Fibroblast of gingiva (primary cell): Measurements from ENCODE around the gene CALR3.
A peak's percentile ranks its signal among the peaks of the same experiment; 100 is the strongest.
"Not testable (repeated sequence)": the region's sequence is repeated elsewhere in the genome, so short reads cannot be mapped to it uniquely, and the experiment has no call there.

Source experiments
- DNase-seq: peaks from one replicate; pipeline ENCODE4 v3.0.0-alpha.2; 2011; ENCODE audit warnings: low read depth

CALR3 gene

DNA sequence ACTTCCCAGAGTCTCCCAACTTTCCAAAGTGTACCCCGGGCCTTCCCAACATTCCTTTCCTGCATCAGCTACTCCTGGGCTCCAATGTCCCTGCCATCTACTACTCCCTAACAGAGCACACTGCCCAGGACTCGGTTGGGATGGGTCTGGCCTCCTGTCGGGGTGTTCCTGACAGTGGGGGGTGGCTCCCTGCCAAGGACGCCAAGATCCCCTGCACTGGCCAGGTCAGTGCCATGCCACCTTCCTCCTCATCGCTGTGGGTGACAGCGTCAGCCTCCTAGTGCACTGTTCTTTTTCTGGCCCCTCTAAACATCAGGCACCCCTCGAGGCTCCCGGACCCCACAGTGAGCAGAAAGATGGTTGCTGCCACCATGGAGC is 38.0 kb downstream of the CALR3 start:
- DNase-seq: no peak

DNA sequence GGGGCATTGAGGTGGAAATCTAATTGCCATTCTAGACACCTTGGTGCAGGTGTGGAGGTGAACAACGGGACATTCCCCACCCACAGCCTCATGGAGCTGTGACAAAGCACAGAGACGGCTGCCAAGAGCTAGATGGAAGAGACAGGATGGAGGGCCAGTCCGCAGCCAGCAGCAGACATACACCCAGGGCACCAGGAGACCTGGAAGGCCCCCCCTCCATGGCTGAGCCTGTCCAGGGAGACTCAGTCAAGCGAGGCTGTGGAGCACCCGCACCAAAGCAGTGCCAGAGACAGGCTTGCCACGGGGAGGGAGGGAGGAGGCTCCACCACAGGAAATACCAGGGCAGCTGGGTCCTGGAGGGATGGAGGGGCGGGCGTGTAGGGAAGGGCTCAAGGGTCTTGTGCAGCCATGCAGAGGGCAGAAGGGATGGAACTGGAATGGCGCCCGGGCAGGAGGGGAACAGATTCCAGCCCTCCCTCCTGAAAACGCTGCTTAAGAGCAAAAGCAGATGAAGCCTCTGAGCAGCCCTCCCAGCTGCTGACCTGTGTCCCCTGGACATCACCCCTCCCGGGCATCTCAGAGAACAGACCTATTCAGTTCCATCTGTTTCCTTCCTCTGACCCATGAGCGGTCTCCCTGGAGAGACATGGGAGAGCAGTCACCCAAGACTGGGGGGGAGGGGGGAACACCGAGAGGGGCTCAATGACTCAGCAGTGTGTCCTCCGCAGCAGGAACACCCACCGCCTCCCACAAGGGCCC is 38.6 kb downstream of the CALR3 start:
- DNase-seq: peak; percentile 62

DNA sequence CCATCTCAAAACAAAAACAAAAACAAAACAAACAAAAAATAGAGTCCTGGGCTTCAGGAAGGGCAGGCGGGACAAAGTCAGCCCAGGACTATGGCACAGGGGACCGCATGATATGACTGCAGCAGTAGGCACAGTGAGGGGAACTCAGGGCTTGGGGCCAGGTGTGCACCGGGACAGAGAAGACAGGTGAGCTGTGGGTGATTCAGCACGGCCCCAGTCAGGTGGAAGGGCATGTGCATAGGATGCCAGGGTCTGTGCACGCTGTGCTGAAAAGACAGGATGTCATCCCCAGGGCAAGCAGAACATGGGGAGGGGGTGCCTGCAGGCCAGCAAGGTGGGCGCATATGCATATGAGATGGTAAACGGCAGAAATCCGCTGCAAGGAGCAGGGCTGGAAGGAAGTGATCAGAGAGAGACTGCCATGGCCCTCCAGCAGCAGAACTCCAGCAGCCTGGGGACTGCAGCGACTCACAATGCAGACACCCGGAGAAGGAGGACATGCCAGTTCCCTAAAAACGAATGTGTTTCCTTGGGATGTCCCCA is 39.2 kb downstream of the CALR3 start:
- DNase-seq: no peak

DNA sequence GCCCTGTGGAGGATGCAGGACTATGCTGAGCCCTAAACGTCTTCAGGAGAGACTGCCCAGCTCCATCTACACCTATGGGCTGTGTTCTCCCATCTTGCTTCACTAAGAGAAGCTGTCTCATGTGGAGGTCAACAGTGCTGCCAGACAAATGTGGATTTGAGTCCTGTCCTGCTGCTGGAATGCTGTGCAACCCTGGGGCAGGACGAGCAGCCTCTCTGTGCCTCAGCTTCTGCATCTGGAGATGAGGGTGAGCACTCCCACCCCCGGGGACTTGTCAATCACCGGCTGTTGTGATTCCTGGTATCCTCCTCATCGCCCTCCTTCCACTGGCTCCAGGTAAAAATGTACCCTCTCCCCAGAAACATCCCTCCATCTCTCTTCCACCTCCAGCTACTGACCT is 40.5 kb downstream of the CALR3 start:
- no peak for DNase-seq

DNA sequence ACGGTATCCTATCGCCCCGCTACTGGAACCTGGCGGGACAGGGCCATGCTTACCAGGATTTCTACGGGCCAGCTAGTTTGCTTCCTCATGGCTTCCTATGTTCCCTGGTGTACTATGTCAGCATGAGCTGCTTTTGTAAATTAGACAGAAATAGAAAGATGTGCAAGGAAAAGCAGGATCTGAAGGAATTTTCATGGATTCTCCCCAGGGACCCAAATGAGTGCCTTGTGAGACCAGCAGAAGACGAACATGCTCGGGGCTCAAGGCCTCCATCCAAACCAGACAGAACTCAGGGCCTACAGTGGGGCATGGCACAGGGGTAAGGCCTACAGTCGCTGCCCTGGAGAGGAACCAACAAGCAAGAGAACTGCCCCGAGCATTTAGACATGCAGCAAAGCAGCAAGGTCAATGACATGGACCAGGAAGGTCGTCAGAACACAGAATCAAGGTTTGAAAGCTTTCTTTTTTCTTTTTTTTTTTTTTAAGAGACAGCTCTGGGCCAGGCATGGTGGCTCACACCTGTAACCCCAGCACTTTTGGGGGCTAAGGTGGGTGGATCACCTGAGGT is 41.5 kb downstream of the CALR3 start:
- no peak for DNase-seq

DNA sequence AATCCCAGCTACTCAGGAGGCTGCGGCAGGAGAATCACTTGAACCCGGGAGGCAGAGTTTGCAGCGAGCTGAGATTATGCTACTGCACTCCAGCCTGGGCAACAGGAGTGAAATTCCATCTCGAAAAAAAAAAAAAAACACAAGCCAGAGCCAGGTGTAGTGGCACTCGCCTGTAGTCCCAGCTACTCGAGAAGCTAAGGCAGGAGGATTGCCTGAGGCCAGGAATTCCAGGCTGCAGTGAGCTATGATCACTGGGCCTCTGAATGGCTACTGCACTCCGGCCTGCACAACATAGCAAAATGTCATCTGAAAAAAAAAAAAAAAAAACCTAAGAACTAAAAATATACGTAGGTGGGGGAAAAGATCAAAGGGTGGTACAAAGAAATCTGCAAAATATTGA is 43.6 kb downstream of the CALR3 start:
- DNase-seq: no peak

DNA sequence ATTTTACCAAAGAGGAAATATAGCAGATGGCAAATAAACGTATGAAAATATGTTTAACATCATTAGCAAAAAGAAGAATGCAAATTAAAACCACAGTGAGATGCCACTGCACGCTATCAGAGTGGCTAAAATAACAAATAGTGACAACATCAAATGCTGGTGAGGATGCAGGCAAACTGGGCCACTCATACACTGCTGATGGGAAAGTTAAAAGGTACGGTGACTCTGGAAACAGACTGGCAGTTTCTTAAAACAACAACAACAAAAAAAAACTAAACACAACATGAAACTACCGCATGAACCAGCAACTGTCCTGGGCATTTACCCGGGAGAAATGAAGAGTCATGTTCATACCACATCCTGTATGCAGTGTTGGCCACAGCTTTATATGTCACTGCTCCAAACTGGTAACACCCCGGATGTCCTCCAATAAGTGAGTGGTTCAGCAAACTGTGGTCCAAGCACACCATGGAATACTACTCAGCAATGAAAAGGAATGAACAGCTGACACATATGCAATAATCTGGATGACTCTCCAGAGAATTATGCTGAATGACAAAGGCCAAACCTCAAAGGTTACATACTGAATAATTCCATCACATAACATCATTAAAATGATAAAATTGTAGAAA is 46.5 kb downstream of the CALR3 start:
- DNase-seq: no peak

DNA sequence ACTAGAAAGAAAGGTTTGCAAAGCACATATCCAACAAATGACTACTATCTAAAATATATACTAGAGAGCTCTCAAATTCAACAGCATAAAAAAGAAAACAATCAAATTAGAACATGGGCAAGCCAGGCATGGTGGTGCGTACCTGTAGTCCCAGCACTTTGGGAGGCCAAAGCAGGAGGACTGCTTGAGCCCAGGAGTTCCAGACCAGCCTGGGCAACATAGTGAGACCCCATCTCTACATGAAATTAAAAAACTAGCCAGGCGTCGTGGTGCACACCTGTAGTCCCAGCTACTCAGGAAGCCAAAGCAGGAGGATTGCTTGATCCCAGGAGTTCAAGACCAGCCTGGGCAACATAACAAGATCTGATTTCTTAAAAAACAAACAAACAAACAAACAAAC is 47.1 kb downstream of the CALR3 start:
- DNase-seq: not testable (repeated sequence)

DNA sequence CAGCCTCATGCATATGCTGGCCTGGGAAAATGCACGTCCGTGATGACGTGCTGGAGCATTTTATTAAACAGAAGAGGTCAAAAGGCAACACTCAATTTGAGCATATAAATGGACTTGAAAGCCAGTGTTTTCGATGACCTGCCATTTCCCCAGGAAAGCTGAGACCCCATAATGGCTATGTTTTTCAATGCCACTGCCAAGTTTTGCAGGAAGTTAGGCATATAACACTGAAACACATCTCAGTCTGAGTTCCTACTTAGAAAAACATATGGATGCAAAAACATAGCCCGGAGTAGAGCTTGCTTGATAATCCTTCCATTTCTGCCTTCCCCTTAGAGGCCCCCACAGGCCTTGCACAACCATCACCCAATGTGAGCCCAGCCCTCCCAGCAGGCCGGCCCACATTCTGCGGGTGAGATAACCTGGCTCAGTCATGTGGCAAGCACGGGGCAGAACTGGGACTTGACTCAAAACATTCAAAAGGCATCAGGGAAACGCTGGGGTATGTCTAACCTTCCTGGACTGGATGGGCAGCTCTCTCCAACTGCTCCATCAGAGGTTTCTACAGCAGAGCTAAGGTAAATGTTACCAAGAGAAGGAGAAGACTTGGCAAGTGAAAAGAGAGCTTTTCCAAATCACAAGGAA is 49.1 kb downstream of the CALR3 start:
- peak; percentile 81 for DNase-seq

DNA sequence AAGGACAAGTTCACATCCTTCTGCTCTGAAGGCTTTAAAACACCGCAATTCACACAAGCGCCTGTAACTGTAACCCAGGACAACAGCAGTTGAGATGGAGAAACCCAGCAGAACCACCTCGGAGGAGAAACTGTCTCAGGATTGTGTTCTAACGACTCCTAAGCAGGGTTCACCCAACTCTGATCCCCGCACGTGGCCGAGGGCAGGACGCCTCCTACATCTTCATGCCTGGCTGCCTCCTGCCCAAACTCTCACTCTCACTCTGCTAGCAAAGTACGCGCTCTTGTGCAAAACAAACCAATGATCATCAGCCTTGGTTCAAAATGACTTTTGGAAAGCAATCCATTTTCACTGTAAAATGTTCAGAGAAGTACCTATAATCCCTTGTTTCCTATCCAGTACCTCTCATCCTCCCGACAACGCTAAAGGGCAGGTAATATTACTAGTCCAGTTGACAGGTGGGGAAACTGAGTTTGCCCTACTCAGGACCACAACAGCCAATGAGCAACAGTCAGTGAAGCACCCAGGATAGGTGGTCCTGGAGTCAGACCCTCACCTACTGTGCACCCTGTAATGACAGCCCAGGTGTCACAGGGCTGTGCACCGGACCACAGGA is 49.8 kb downstream of the CALR3 start:
- no peak for DNase-seq

DNA sequence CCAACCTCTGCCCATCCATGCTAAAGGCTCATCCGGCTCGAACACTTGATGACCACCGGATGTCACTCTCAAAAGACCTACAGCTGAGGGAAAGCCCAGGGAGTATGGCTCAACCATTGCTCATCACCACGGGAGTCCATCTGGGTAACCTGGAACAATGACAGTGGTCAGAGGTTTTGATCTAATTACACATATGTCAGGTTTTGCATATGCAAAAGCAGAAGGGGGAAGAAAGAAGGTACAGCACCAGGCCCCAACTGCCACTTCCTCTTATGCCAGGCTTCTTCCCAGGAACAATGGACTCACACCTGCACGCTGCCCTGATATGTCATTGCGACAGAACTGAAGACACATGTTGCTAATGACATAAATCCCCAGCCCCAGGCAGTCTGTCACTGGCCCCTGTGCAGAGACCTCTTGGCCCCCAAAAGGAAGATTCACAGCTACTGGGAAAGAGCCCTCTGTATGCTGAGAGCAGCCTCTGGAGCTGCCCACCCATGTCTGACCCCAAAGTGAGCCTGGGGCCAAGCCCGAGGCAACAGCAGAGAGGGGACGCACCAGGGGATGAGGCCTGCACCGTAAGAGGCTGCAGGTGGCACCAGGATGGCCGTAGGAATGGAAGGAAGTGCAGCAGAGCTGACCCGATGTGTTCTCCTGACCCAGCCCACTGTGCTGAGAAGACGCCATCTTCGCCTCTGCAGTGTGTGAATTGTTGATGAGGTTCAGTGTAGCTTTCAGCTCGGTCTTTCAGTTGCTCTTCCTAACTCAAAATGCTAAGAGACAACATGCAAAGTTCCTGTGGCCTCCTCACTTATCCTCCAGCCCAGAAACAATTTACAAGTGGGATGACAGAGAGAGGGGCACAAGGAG is 50.5 kb downstream of the CALR3 start:
- DNase-seq: no peak

DNA sequence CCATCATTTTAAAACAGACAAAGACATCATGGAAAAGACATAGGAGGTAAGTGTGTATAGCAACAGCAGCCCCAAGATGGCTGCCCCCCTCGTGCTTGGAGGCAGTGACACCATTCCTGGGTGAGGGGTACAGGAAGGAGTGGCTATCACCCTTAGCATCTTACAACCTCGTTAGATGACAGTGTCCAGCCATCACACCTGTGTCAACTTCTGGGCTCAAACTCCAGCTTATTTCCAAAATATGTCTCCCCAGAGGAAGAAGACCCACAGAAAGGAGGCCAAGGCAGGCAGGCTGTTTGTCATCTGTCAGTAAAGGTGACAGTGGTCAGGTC is 51.7 kb downstream of the CALR3 start:
- no peak for DNase-seq

DNA sequence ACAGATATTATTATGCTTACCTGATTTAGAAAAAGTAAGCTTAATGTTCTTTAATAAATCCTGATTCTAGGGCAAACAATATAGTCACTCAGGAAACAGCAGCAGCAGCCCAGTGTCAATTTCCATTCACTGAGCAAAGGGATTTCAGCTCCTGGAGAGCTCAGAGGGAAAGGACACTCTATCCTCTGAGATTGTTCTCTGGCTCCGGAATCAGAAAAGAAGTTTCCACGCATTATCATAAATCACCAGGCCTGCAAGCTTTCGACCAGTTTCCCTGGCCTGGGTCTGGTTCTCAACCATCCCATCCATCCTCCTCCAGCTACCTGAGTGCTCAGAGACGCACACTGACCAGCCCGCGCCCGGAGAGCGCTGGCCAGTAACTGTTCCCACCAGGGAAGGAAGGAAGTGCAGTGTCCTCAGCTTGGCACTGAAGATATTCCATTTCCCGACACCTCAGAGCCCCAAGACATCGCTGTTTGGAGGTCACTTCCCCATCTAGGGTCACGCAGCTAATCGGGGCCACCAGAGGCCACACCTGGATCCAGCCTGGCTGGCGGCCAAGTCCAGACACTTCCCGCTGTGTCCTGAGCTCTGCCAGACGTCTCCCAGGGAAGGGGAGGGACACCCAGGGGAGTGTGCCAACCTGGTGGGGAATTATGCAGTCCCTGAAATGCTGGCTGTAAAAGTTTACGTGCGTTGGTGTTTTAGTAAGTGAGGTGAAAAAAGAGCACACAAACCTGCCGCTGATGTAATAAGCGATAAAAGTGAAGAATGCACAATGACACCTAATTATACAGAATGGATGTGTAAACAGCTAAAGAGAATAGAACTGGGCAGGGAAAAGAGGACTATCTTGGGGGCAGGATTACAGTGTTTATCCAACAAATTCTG is 53.3 kb downstream of the CALR3 start:
- no peak for DNase-seq

DNA sequence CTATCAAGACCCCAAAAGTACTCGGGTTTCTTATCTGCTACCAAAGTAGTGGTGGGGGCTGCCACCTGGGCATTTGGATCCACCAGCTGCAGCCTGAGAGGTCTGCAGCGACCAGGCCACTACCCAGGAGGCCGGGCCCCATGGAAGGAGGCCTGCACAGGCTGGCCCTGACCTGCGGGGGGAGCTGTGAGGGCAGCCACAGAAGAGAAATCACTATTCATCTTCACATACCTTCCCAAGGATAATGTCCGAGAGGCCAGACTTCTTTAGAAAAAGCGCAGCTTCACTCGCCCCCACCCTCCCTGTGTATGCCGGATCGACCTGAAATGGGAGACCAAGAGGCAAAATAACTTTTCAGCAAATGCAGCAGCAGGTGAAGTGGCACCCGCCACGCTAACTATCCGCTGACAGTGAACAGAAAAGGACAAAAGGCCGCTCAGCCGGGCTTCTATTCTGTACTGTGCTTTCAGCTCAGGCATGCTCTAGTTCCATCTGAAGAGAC is 54.3 kb downstream of the CALR3 start:
- no peak for DNase-seq

DNA sequence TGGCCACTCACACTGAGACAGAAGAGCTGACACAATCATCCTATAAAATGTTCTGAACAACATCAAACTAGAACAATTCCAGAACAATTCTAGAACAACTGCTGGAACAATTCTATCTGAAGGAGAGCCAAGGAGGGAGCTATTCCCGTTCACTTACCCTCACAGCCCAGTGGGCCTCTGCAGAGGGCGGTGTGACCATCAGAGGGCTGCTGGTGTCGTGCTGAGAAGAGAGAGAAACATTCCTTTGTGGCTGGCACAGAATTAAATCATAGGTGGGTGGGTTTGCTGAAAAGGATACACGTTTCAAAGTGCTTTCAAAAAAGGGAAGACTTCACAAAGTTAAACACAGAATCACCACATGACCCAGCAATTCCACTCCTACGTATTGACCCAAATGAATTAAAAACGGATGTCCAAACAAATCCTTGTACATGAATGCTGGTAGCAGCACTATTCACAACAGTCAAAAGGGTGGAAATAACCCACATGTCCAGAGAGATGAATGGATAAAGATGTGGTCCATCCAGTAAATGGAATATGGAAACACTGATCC is 59.1 kb downstream of the CALR3 start:
- no peak for DNase-seq

DNA sequence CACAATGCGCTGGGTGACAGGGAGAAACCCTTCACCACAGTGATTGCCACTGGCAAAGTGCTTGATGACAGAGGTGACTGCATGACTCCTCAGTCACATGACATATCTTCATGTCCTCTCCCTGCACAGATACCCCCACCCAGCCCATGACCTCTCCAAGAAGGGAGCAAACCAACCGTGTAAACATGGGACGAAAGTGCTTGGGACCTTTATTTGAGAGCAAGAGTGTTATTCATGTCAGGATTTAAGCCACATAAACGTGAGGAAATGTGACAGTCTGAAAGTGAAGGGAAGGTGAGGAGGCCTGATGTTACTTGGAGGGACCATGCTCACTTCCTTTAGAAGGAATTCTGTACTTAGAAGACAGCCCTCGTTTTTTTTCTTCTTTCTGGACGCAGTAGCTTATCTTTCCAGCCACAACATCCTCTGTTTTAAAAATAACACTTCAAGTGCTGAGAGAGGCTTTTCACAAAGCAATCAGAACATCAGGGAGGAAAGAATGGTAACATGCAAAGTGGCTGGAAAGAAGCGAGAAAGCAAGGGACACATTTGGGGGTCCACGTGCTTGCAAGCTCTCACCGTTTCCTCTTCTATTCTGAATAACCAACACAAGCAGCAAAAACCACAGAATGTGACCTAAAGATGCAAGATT is 59.8 kb downstream of the CALR3 start:
- DNase-seq: no peak

DNA sequence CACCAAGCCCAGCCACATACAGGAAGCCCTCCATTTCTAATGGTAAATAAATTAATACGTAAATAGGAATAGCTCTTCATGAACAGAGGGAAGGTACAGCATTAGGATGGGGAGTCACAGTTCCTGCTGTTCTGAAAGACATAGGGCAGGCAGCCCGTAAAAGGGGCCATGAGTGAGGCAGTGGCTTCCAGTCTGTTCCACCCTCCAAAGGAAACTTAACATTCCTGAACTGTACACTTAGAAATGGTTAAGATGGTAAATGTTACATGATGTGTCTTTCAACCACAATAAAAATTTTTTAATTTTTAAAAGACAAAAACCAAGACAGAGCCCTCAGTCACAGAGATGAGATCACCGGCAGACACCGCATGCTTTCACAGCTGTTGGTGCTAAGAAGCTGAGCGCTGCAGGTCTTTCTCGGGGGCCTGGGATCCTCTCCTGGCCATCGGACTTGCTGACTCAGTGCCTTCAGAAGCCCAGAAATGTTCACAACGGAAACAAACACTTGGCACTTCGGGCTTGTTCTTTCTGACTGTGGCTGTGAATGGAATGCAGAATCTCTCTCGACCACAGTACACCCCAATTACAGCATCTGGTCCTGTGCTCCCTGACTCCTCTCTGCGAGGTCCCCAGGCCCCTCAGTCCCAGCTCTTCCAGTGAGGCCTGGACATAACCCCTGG is 60.6 kb downstream of the CALR3 start:
- DNase-seq: peak; percentile 93

DNA sequence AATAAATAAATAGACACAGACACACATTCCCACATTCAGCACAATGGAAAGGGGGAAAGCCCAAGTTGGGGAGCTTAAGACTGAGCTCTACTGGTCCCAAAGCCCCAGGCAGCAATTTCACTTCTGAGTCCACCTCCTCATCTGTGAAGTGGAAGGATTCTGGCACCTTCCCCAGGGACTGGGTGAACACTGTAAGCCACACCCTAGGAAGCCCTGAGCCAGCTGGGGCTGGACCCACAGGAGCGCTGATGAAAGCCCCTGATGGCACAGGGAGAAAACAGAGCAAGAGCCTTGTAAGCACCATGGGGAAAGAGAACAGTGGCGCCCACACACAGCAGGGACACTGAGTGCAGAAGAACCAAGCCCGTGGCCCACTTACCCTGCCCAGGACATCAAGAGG is 62.0 kb downstream of the CALR3 start:
- no peak for DNase-seq

DNA sequence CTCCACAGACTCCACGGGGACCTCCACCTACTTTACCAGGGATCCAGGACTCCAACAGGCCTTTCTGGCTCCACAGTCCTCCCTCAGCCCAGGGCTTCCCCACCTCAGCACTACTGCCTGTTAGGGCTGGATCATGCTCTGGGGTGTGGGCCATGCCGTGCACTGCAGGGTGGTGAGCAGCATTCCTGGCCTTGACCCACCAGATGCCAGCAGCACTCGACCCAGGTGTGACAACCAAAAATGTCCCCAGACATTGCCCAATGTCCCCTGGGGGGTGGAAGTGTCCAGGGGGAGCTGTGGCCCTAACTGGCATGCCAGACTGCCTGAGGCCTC is 66.2 kb downstream of the CALR3 start:
- DNase-seq: no peak
